DMS 273 treated with DMSO at 0.1 percent for 48 hours (cell line): ENCODE measurements around the gene NSUN7.

Source experiments
- DNase-seq: peaks from one replicate; lab custom pipeline; 2025; lab: John Stamatoyannopoulos, UW

The NSUN7 gene

DNA sequence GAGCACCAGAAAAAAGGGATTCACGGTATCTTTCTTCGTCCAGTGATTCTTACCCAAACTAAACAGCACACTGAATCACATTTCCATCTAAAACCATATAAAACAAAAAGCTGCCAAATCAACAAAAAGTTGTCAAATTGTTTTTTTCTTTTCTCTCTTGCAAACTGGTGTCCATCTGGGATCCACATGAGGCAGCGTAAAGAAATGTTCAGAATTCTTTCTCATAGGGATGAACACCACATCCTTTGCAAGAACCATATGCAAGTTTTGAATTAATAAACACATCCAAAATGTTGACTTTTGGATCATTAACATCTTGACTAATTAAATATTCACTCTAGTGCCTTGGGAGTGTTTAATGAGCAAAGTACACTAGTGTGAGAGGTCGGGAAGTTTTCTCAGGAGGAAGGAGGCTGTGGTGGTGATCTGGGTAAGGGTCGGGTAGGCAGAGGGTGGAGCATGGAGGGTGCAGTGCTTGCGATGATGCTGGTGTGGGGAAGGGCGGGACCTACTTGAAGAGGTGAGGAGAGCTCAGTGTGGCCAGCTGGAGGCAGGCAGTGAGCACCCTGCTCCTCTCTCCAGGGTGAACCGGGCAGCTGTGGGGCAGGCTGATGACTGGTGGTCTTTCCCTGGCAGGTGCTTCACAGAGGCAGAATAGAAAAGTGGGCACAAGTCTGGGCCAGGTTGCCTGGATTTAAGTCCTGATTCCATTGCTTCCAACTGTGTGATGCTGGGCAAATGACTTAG lies 72.8 kb downstream of the NSUN7 start:
- DNase-seq = no peak

DNA sequence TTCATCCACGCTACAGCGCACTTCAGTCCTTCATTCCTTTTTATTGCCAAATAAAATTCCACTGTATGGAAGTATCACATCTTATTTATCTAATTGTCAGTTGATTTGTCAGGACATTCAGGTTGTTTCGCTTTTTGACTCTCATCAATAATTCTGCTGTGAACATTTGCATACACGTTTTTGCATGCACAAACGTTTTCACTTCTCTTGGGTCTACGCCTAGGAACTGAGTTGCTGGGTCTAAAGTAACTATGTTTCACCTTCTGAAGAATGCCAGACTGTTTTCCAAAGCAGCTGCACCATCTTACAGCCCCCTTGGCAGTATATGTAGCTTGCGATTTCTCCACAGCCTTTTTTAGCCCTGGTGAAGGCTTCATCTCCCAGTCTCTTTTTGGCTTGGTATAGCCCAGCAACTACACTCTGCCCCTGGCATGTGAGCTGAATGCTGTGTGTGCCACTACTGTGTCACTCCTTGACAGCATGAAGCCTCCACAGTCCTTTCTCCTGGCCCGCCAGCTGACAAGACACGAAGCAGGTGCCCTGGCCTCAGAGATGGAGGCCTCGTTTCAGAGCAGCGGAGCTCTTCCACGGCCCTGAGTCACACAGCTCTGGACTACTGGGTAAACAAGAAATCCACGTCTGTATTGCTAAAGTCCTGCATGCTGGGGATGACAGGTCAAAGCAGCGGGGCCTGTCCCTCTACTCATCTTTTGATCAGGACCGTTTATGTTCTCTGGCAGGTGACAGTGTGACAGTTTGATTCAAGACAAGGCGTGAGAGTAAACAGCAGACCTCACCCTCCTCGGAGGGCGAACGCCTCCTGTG lies 75.5 kb downstream of the NSUN7 start:
- no peak for DNase-seq

DNA sequence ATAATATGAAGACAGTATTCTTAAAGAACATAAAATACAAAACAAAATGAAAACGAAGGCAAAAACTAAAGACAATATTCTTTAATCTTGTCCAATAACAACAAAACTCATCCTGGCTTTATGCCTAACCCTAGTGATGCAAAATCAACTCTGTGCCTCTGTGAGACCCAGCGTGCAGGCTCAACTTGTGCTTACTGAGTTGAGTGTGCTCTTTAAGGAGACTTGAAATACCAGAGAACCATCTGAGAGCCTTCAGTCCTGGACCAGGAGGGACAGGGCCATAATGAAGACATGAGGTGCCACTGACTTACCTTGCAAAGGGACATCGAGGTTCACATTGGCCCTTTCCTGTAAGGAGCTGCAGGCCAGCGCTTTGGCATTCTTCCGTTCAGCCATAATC lies 77.1 kb downstream of the NSUN7 start:
- DNase-seq = no peak

DNA sequence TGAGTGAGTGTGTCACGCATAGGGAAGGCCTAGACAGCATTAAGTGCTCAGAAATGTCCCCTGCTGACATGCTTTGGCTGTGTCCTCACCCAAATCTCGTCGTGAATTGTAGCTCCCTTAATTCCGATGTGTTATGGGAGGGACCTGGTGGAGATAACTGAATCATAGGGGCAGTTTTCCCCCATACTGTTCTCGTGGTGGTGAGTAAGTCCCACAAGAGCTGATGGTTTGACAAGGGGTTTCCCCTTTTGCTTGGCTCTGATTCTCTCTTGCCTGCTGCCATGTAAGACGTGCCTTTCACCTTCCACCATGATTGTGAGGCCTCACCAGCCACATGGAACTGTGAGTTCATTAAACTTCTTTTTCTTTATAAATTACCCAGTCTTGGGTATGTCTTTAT lies 78.0 kb downstream of the NSUN7 start:
- no peak for DNase-seq

DNA sequence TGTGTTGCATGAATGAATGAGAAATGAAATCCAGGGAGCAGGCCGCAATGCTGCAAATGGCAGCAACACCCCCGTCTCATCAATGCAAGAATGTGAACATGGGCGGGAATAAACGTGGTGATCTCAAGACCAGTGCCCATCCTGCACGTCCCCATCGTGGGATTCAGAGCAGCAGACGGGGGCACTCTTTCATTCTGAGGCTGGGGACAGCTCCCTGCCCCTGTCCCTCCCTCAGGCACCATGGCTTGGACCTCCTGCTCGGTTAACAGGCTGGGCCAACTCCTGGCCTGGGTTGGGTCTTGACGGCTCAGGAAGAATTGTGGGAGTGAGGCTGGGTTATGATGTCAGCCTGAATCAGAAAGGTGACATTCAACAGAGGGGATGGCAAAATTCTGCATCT lies 78.9 kb downstream of the NSUN7 start:
- no peak for DNase-seq

DNA sequence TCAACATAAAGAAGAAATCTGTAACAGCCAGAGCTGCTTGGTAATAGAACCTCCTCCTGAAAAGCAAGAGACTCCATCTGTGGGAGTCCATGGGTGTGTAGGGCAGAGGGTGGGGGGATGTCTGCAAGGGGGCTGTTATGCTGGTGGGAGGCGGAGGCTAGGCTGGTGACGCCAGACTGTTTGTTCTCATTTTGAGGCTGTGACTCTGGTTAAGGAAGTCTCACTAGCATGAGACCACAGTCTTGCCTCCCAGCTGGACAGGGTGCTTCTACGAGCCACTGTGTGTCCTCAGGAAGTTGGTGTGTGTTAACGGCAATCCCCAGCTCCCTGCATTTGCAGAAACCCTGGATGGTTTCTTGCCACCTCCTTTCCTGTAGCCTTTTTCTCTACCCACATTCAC lies 79.8 kb downstream of the NSUN7 start:
- DNase-seq = no peak

DNA sequence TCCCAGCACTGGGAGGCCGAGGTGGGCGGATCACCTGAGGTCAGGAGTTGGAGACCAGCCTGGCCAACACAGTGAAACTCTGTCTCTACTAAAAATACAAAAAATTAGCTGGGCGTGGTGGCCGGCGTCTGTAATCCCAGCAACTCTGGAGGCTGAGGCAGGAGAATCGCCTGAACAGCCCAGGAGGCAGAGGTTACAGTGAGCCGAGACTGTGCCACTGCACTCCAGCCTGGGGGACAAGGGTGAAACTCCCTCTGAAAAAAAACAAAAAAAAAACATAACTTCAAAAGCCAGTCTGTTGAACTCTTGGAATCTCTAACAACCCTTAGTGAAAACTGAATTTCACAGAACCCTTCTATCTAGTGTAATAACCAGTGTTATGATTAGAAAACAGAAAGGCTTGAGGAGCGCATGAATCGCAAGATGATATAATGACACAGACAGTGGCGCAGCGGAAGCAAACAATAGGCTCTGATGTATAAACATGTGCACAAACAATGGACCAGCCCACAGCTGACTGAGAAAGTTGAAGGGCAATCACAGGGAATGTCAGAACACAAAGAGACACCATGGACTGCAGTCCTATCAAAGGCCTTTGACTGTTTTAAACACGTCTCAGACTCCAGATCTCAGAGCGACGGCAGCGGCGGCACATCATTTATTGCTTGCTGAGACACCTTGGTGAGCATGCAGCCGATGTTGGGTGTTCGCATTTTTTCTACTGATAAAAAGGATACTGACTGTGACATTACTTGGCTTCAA lies 81.6 kb downstream of the NSUN7 start:
- DNase-seq = no peak

DNA sequence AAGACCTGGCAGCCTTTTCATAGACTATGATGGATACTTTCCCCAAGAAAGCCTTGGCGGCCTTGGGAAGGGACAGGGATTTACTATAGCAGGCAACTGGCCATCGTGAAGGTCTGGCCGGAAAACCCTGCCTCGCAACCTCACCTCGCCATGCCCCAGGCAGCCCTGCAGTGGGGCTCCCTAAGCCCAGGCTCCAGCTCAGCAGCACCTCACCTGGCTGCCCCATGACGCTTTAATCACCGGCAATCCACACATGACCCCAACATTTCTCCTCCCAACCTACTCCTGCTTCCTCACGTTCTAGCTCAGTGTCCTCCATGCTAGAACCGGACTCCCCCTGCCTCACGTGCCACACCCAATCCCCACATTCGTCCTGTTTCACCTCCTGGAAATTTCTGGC lies 82.4 kb downstream of the NSUN7 start:
- DNase-seq = no peak

DNA sequence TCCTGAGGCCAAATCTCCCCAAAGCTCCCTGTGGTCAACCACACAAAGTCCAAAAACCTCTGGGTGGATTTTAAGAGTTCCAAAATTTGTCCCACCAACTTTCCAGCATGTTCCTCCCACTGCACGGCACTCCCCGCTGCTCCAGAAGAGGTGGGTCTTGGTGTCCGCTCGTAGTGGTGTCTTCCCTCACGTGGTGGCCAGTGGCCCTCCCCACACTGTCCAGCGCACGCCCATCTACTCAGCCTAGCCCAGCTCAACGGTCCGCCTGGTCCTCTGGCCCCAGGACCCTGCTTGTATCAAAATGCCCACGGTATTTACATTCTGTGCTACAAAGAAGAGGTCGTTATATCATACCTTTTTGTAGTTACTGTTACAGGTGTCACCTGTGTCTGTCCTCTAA lies 83.5 kb downstream of the NSUN7 start:
- no peak for DNase-seq

DNA sequence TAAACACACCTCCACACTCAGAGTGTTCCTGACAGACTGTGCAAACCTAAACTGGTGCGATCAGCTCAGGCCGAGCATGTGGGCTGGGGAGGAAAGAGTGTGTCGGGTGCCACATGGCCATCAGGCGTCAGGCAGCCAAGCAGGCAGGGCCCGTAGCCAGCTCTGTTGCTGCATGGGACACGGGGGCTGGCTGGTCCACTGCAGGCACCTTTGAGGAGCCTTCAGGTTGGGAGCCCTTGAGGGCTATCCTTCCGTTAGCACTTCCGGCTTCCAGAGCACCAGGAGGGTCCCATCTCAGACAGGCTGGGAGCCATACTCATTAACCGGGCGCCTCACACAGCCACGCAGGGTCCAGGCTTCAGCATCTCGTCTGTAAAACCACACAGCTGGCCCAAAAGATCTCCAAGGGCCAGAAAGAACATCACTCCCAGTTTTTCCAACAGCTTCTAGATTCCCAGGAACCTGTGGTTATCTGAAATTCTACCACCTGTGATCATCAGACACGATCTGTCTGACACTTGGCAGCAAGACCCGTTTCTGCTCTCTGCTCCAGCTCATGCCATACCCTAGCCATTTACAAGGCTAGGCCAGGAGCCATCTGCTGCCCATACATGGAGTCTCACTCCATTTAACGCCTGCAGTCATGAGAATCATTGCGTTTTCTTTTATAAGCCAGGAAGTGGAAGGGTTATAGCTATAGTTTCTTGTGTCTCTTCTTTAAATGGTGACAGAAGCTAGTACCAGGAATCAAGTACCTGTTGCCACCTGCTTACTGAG lies 87.5 kb downstream of the NSUN7 start:
- DNase-seq = peak; percentile 26

DNA sequence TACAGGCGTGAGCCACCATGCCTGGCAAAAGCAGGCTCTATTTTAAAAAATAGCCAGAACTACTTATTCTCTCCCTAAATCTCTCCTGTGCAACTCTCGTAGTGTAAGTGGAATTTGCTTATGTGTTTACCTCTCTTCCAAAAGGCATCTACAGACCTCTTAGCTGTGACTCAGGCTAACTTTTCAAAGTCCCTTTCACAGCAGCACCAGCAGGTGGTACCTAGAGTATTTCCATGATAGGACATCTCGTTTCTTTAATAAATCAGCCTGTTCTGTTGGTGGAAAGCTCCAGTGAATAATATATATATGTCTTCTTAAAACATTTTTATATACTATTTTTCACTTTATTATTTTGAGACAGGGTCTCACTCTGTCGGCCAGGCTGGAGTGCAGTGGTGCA lies 89.0 kb downstream of the NSUN7 start:
- no peak for DNase-seq

DNA sequence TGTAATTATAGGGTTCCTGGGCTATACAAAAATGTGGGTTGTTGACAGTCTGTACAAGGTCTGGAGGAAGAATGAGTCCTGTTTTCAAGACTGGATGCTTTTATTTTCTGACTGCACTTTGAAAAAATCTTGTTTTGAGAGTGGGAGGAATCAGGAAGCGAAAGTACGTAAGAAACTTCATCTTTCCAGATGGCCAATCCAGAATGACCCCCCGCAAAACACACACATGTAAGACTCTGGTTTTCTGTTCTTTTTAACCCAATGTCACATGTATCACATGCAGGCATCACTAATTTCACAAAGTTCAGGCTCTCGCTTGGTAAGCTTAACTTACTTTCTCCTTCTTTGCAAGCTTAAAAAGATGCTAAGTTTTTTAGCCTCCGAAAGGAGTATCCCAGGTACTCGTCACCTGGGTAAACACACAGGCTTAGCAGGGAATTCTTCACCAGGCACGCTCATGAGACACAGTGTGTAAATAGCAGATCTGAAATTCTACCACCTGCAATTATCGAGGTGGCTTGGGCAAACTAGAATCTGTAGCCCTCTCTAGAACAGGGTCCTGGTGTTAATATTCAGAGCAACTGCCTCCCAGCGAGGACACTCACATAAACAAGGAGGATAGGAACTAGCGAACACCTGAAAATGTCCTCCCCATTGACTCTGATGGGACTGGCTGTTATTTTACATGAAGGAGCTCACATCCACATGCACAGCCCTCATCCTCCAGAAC lies 90.7 kb downstream of the NSUN7 start:
- DNase-seq = no peak

DNA sequence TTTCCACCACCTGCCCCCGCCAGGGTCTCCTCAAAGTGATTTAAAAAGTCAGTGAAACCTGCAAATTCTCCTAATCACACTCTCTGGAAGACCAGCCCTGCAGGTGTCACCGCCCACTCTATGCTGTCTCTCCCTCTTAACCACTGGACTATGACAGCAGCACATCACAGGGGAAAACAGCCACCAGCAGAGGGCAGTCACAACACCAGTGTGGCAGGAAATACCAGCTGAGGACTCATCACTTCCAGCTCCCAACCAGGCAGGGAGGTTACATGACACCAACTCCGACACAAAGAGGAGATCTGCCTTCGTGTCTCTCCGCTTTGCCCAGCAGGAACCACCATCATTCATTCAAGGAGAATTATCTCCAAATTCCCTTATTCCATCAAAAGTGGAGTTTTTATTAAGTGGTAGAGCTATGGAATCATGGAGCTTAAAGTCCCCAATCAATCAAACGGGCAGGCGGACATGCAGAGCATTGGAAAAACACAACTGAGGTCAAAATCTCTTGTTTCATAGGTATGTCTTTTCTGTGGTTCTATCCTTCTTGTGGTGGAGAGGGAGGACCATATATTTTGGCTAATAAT lies 91.3 kb downstream of the NSUN7 start:
- no peak for DNase-seq

DNA sequence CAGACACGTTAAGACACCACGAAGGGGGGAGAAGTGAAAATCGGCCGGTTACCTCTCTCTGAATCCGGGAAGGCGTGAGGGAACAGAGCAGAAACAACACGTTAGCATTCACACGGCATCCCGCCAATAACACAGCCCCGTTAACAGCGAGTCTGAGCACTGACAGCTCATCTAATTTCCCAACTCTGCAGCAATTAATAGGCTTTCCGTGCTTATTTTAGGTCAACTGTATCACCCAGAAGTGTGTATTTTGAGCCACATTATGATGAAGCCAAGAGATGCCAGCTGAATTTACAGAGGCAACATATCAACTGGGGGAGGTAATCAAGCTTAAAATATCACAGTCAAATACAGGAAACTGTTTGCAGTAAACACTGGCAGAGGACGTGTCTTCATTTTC lies 92.6 kb downstream of the NSUN7 start:
- no peak for DNase-seq

DNA sequence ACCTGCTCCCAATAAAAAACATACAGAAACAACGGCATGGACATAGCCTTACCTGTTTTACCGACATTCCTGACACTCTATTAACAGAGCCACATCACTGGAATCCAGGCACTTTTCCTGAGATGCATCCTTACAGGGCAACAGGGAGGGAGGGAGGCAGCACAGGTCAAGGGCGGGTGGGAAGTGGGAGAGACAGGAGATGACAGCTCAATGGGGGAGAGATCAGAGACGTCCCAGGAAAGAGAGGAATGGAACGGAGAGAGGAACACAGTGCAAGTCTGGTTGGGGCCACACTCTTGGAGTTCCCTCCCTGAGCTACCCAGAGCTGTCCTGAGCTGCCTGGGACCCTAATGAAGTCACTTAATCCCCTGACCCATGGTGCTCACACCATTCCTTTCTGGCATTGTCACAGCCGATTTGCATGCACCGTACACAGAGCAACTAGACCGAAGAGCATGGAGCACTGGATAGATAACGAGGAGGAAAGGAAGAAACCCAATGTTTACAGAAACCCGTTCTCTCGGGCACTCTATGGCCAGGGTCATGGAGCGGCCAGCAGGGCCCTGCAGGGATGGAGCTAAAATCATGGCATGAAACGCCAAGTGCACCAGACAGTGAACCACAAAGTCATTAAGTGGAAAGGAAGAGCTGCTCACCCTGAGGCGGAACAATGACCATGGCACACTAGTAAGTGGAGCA lies 93.1 kb downstream of the NSUN7 start:
- no peak for DNase-seq

DNA sequence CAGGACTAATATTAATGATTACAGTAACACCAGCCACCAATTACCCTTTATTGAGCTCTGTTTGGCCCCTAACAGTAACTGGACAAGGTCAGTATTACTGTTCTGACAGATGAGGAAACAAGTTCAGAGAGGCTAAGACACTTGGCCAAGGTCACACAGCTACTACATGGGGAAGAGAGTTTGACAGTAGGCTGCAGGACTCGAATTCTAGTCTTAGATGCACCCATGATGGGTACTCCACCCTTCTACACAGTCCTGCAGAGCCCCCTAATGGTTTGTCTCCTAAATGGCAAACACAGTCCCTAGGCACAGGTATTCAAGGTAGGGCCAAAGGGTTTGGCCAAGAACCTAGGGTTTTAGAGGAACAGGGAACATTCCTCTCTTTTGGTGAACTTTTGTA lies 93.9 kb downstream of the NSUN7 start:
- no peak for DNase-seq

DNA sequence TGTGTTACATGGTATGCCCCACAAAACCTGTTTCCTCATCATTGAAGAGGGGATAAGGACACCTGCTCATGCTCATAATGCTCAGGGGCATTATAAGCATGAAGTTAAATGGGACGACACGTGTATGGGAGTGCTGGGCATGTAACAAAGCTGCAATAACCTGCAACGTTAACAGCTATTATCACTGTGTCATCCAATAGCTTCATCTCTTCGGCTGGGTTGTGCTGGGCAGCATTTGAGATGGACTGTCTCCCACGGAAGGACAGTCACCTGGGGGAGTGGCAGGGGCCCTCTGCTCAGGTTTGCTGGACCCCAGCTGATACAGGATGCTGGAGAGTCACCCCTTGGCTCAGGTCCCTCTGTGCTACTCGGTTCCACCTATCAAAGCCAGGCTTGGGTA lies 94.5 kb downstream of the NSUN7 start:
- no peak for DNase-seq

DNA sequence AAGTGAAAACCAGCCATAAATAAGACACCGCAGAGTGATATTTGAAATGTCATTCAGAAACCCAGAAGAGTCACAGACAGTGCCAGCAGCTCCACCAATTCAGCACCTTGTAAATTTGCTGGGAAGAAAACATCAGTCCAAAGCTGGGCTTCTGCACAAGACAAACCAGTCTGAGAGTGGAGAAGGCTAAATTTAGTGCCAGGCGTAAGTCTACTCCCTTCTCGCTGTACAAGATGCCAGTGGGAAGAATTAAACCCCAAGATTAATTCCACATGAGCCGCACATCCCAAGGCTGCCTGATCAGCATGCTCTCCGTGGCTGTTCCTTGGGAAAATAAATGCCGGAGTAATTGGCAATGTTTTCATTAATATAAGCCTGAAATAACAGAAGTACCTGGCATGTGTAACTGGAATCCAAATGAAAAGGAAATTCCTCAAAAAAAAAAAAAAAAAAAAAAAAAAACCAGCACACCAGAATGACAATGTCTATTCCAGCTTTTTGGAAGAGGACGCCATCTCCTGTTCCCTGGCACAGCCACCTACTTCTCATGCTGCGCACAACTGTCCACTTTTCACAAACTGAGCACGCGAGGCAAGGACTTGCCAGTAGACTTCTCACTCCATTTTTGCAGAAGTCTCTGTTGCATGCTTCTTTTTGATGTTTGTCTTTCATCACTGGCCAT lies 95.5 kb downstream of the NSUN7 start:
- DNase-seq = no peak

DNA sequence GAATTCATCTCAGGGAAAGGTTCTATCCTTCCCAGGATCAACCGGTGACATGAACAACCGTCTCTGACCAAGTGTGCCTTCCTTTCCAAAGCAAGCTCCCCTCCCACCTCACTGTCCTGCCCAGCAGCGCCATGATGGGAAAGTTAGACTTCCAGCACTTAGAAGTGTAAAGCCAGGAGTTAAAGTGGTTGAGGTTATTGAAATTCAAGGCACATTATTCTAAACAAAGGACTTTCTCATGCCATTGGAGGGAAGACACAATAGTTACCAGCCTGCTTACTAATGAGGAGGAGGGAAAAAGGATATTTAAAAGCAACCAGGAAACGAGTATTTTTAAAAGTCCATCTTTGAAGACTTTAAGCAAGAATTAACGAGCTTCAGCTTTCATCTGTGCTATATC lies 96.8 kb downstream of the NSUN7 start:
- DNase-seq = no peak

DNA sequence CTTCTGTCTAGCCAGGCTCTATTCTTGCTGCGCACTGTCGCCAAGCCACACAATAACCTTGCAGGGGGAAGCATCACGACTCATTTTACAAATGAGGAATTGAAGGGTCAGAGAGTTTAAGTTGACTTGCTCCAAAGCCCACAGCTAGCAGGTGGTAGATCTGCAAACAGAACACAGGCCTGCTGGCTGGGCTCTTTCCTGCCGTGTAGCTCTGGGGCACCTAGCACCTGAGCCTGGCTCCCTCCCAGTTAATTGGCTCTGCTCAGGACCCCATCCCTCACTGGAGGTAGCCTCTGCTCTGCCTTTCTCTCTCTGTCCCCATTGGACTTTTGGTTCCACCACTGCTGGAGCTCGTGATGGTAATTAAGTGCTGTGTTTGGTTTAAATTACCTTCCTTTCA lies 98.5 kb downstream of the NSUN7 start:
- DNase-seq = no peak
